H1 (cell line): Measurements from ENCODE around the gene ARHGEF16. TPM values are rescaled to one million over a fixed set of nuclear protein-coding genes. Genes with fewer than 3 reads are reported as not detected.

Experiments used
- HDAC6 ChIP-seq: IDR thresholded peaks from one replicate; pipeline ENCODE4 v1.7.1; 2012; ENCODE audit warnings: low read depth, mild to moderate bottlenecking, inconsistent platforms, low read length, moderate library complexity
- NANOG ChIP-seq: IDR thresholded peaks from 2 replicates; pipeline ENCODE4 v1.6.1; 2011; ENCODE audit warnings: low read length, low read depth, mild to moderate bottlenecking, inconsistent platforms; ENCODE audit not compliant: insufficient read depth, poor library complexity, severe bottlenecking
- polyA plus RNA-seq, 7 experiments: library from polyadenylated mRNA; depleted of rRNA in 3 of 7; stranded (reverse) in 5 of 7; unstranded in 2 of 7; fragments of >200 nt in 5 of 7; fragments of 200-250 nt in 2 of 7; gene quantifications; 1 replicate in 5 of 7; 2 replicates in 1 of 7; 4 replicates in 1 of 7; pipeline versions ENCODE4 v1.2.1 to v1.2.3, GENCODE V29; 2011 to 2013; ENCODE audit warnings: missing spikeins in 2 of 7, mixed read lengths in 2 of 7
- total RNA-seq: library from RNA; stranded (reverse); fragmentation: NEBNext Ultra II Directional; extraction: Animal tissue kit (Norgen Biotek cat#: 25700); gene quantifications from 2 replicates; pipeline ENCODE4 v1.2.1, GENCODE V29; 2021

Gene ARHGEF16
- total and polyA plus RNA-seq, 2 of the 8 experiments (the other 6 are each of a cell fraction or from before 2014, with no cell fraction given), result 18.3 to 20.7 TPM

DNA sequence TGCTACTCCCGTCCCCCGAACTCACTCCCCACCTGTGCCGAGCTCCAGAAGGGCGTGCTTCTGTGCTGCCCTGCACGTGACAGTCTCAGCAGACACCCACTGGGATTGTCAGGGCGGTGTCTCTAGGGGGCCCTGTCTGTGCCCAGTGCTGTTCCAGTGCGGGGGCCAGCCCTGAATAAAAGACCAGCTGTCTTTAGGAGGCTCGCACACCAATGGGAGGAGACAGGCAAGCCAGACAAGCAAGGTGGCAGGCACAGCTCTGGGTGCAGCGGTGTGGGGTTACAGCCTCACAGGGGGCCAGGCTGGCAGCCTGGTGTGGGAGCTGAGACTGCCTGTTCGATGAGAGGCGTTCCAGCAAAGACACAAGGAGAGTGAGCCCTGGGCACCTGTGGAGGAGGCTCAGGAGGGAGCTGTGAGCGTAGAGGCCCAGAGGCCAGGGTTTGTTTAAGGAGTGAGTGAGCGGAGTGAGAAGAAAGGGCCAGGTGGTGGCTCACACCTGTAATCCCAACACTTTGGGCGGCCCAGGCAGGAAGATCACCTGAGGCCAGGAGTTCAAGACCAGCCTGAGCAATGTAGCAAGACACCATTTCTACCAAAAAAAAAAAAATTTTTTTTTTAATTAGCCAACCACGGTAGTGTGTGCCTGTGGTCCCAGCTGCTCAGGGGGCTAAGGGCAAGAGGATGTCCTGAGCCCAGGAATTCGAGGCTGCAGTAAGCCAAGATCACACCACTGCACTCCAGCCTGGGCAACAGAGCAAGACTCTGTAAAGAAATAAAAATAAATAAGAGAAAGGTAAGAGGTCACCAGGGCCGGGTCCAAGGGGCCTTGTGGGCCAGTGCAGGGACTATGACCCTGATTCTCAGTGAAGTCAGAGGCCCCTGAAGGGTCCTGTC is 48.2 kb upstream of the ARHGEF16 start (continued):
- TF ChIP-seq NANOG (no peak), HDAC6 (no peak)
